ENCODE measurements around the gene NR6A1.
"Not testable (repeated sequence)": the region's sequence is repeated elsewhere in the genome, so short reads cannot be mapped to it uniquely, and the experiment has no call there.

NR6A1 gene

DNA sequence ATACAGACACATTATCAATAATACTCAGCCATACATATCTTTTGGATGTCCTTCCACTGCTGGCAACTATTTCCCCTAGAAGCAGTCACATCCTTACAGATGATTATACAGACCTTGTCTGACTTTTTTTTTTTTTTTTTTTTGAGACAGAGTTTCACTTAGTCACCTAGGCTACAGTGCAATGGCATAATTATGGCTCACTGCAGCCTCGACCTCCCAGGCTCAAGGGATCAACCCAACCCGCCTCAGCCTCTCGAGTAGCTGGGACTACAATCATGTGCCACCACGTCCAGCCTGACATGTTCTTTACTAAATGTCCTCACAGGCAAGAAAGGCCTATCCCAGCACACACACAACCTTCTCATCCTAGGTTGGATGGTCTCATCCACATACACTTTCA is 24.0 kb downstream of the NR6A1 start:
- no peak for TF ChIP-seq ZNF274 (IDR thresholded peaks at IDR 0.05; ENCODE audit: low read depth, low read length)
- H3K4me3 ChIP-seq (ENCODE audit: low read length), result no peak overlapping the region

DNA sequence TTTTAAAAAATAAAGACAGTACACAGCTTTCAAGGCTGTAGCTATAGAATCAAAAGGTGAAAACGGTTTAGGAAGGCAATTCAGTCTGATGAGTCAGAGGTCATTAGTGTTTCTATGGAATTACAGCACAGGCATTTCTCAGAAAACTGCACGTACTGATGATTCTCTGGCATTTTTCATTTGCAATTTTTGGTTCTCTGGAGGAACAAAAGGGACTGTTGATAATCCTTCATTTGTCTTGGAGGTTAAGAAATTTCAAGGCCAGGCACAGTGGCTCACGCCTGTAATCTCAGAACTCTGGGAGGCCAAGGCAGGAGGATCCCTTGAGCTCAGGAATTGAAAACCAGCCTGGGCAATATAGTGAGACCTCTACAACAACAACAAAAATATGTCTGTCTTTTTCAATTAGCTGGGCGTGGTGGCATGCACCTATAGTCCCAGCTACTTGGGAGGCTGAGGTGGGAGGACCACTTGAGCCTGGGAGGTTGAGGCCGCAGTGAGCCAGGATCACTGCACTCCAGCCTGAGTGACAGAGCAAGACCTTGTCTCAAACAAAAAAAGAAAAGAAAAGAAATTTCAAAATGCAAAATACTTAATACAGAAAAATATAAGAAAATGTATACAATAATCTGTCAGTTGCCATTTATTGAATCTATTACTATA is 27.3 kb downstream of the NR6A1 start:
- H3K4me3 ChIP-seq (ENCODE audit: low read length), result no peak overlapping the region
- TF ChIP-seq ZNF274 (IDR thresholded peaks at IDR 0.05; ENCODE audit: low read depth, low read length), result no peak

DNA sequence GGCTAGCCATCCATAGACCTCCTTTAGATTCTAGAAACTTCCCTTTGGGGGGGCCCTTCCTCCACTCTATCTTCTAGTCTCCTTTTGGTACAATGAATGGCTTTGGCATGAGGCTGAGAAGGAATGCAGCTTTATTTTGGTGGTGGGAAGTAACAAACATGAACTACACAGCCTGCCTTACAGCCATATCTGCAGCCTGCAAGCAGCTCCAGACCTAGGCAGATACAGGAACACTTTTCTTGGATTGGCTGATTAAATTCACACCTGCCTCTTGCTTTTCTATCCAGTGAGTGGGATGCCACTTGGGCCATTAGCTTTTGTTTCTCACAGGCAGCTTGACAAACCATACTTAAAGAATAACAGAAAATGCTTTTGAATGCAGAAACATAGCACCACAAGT is 28.2 kb downstream of the NR6A1 start:
- H3K4me3 ChIP-seq (ENCODE audit: low read length), result no peak overlapping the region
- TF ChIP-seq ZNF274 (IDR thresholded peaks at IDR 0.05; ENCODE audit: low read depth, low read length), result no peak

DNA sequence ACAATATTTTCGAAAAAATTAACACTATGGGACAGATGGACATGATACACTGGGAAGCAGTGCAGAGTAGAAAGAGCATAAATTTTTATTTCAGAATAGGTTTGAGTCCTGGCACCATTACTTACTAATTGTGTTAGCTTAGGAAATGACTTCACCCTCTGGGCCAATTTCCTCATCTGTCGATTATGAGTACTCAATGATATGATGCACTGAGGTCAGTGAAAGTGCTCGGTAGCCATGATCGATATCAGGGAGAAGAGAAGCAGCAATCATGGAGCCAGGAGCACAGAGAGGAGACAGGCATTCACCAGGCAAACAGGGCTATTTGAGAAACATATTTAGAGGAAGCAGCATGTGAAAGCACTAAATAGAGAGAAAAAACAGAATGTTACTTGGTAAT is 29.4 kb downstream of the NR6A1 start:
- TF ChIP-seq ZNF274 (IDR thresholded peaks at IDR 0.05; ENCODE audit: low read depth, low read length), result no peak
- no peak overlapping the region for H3K4me3 ChIP-seq (ENCODE audit: low read length)

DNA sequence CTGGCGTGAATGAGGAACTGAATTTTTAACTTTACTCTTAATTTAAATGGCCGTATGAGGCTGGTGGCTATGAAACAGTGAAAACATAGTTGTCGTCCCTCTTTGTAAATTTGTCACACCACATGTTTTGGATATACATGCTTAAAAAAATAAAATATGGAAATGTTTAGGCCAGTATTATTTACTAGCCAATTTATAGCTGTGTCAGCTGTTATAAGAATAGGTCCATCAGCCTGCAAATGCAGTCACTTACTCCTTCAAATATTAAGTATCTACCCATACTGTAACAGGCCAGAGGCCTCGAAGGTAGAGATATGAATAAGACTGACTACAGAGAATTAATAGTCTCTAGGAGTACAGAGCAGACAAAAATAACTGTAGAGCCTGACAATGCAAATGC is 30.0 kb downstream of the NR6A1 start:
- TF ChIP-seq ZNF274 (IDR thresholded peaks at IDR 0.05; ENCODE audit: low read depth, low read length), result no peak
- no peak overlapping the region for H3K4me3 ChIP-seq (ENCODE audit: low read length)

DNA sequence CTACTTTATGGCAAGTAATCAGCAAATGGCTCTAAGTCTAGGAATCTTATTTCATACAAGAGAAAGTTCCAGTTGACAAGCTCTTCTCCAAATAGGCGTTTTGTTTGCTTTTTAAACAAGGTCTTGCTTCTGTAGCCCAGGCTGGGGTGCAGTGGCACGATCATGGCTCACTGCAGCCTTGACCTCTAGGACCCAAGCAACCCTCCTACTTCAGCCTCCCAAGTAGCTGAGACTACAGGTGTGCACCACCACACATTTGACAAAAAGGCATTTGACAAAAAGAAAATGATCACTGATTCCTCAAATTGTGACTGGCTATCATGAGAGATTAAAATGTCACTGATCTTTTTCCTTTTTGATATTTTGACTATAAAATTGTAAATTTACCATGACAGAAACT is 31.8 kb downstream of the NR6A1 start:
- no peak overlapping the region for H3K4me3 ChIP-seq (ENCODE audit: low read length)
- no peak for TF ChIP-seq ZNF274 (IDR thresholded peaks at IDR 0.05; ENCODE audit: low read depth, low read length)

- H3K4me3 ChIP-seq (ENCODE audit: low read length), result not testable (repeated sequence)
Observed at GRCh38 chr9:124738075-124738474, 33.0 kb downstream of the NR6A1 start.

DNA sequence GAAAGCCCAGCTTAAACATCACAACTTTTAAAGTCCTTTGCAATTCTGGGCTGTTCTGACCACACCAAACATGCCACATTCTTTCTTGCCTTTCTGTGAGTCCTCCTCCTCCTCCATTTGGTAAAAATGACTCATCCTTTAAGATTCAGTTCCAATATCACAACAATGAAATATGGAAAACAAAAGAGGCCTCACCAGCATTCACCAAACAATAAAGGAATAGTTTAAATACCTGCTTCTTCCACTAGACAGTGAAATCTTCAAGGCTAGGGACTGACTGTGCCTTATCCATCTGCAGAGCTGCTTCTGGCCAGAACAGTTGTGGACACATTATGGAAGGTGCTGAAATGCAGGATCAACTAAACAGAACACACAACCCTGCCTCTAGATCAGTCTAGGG is 36.0 kb downstream of the NR6A1 start:
- no peak overlapping the region for H3K4me3 ChIP-seq (ENCODE audit: low read length)
- no peak for TF ChIP-seq ZNF274 (IDR thresholded peaks at IDR 0.05; ENCODE audit: low read depth, low read length)

- not testable (repeated sequence) for H3K4me3 ChIP-seq (ENCODE audit: low read length)
Observed at GRCh38 chr9:124734741-124735083, 36.4 kb downstream of the NR6A1 start.

DNA sequence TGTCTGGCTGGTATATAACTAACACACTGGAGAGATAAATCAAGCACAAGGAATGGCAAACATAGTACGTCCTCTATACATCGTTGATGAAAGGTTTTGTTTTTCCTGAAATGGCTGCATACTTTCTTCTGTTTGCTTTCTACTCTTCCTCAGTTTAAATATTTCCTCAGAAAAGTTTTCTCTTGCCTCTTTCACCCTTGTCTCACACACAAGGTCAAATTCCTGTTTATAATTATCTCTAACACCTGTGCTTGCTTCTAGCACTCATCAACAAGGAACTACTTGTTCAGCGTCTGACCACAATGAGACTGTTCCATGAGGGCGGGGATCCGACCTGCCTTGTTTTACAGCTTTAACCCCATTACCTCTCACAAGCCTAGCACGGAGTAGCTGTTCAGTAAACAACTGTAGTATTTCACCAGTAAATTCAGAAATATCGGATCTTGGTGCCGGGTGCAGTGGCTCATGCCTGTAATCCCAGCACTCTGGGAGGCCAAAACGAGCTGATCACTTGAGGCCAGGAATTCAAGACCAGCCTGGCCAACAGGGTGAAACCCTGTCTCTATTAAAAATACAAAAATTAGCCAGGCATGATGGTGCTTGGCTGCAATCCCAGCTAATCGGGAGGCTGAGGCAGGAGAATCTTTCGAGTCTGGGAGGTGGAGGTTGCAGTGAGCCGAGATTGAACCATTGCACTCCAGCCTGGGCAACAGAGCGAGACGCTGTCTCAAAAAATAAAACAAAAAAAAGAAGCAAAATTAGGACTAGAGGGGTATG is 37.0 kb downstream of the NR6A1 start:
- no peak for TF ChIP-seq ZNF274 (IDR thresholded peaks at IDR 0.05; ENCODE audit: low read depth, low read length)

GRCh38 chr9:124730772-124731171 is 40.3 kb downstream of the NR6A1 start:
- TF ChIP-seq ZNF274 (IDR thresholded peaks at IDR 0.05; ENCODE audit: low read depth, low read length), result no peak
- H3K4me3 ChIP-seq (ENCODE audit: low read length), result no peak overlapping the region

More for the DNA sequence above, 37.0 kb downstream of the NR6A1 start:
- H3K4me3 ChIP-seq (ENCODE audit: low read length), result no peak overlapping the region

GRCh38 chr9:124726886-124727285 is 44.2 kb downstream of the NR6A1 start:
- no peak overlapping the region for H3K4me3 ChIP-seq (ENCODE audit: low read length)

DNA sequence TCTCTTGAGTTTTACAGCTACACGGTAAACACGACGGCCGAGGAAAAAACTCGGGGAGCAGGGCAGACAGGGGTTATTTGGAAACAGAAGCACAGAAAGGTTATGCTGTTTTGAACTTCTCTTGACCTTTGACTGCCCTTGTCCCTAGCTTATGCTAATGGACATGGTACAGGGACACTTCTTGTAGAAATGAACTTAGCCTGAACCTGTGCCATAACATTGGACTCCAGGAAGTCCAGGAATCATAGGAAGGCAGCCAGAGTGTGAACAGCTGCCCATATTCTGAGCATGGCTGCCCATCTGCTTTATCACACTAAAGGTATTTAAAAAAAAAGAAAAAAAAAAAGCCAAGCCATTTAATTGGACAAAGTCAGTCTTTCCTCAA is 46.1 kb downstream of the NR6A1 start:
- no peak for TF ChIP-seq ZNF274 (IDR thresholded peaks at IDR 0.05; ENCODE audit: low read depth, low read length)
- H3K4me3 ChIP-seq (ENCODE audit: low read length), result no peak overlapping the region

More at GRCh38 chr9:124726886-124727285, 44.2 kb downstream of the NR6A1 start:
- TF ChIP-seq ZNF274 (IDR thresholded peaks at IDR 0.05; ENCODE audit: low read depth, low read length), result no peak

GRCh38 chr9:124724415-124725067 is 46.6 kb downstream of the NR6A1 start:
- TF ChIP-seq ZNF274 (IDR thresholded peaks at IDR 0.05; ENCODE audit: low read depth, low read length), result no peak
- no peak overlapping the region for H3K4me3 ChIP-seq (ENCODE audit: low read length)

- H3K4me3 ChIP-seq (ENCODE audit: low read length), result no peak overlapping the region
- no peak for TF ChIP-seq ZNF274 (IDR thresholded peaks at IDR 0.05; ENCODE audit: low read depth, low read length)
Observed at GRCh38 chr9:124723352-124723751, 47.8 kb downstream of the NR6A1 start.

Data from GM08714 (cell line).